HG03025 (cell line): ENCODE data around the gene RIPPLY1.
"Not testable (repeated sequence)": the region's sequence is repeated elsewhere in the genome, so short reads cannot be mapped to it uniquely, and the experiment has no call there.

Experiments used
- ATAC-seq: cut with Tn5 transposase; IDR thresholded peaks from one replicate; pipeline ENCODE4 v1.9.1; 2021; ENCODE audit warnings: mild to moderate bottlenecking, moderate library complexity; ENCODE audit not compliant: unreplicated experiment, low FRiP score

The RIPPLY1 gene

GRCh38 chrX:106917830-106918500 is 14.8 kb upstream of the RIPPLY1 start:
- ATAC-seq = no peak

- ATAC-seq = no peak
Measured at GRCh38 chrX:106912864-106913263, 9.7 kb upstream of the RIPPLY1 start.

GRCh38 chrX:106906361-106906760 is 3.2 kb upstream of the RIPPLY1 start:
- no peak for ATAC-seq

DNA sequence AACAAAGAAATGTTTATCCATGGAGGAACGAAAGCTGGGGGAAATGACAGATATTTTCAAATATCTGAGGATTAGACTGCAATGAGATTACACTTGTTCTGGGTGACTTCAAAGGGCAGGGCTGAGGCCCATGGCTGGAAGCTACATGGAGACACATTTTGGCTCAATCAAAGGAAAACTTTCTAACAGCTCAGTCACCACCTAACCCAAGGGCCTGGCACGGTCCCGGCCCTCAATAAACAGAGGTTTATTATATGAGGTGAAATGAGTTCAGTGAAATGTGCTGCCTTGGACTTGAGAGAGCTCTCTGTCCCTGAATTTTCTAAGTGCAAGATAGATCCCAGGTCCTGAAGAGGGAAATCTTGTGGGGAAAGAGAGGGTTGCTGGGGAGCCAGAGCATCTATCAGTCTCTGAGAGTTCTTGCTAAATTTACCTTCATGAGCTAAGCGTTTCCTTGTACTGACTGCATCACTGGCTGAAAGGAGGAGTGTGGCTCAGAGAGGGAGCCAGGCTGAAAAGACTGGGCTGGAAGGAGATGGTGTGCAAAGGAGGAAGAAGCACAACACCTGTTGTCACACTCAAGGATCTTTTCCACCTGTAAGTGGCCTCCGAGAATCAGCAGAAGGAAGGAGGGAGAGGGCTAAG is 2.0 kb upstream of the RIPPLY1 start:
- ATAC-seq = no peak

GRCh38 chrX:106903856-106904528 is 851 bp upstream of the RIPPLY1 start:
- no peak for ATAC-seq

DNA sequence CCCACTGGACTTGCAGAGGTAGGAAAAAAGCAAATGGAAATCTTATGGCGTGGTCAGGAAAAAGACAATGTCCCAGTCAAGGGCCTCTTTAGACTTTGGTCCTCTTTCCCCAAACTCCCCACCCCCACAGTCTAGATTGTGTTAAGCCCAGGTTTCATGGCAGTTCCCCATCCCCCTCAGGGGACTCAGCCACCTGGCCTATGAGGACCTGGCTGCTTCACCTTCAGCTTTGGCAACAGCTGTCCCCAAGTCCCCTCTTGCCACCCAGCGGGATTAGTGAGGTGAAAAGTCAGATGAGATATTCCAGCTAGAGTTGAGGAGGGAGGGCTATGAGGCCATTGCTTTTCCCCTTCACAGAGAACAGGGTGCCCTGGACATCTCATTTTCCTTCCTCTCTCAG is 457 bp downstream of the RIPPLY1 start:
- ATAC-seq = no peak

DNA sequence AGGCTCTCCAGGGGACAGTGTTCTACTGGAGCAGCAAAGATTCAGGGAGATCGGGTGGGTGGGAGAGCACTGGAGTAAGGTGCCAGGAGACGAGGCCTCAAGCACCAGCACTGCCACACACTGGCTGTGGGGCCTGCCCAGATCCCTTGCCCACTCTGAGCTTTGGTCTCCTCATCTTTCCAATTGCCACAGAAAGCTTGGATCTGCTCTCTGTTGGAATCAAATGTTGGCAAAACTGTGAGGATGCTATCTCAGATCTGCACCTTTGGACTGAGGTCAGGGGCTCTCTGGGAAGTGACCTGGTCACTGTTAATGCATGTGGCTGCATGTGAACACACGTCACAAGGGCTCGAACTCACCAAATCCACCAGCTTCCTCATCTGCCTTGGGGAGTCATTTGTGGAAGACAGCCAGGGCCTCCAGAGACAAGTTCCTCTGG is 1.3 kb downstream of the RIPPLY1 start:
- no peak for ATAC-seq

- ATAC-seq = no peak
Measured at GRCh38 chrX:106901341-106901740, 1.8 kb downstream of the RIPPLY1 start.

GRCh38 chrX:106899841-106900240 is 3.3 kb downstream of the RIPPLY1 start:
- no peak for ATAC-seq

GRCh38 chrX:106899276-106899675 is 3.9 kb downstream of the RIPPLY1 start:
- ATAC-seq = no peak

GRCh38 chrX:106898462-106898861 is 4.7 kb downstream of the RIPPLY1 start:
- ATAC-seq = peak; percentile 60

GRCh38 chrX:106897259-106897658 is 5.9 kb downstream of the RIPPLY1 start:
- ATAC-seq = no peak

- no peak for ATAC-seq
Measured at GRCh38 chrX:106894978-106895452, 8.1 kb downstream of the RIPPLY1 start.

GRCh38 chrX:106894392-106894909 is 8.7 kb downstream of the RIPPLY1 start:
- no peak for ATAC-seq

DNA sequence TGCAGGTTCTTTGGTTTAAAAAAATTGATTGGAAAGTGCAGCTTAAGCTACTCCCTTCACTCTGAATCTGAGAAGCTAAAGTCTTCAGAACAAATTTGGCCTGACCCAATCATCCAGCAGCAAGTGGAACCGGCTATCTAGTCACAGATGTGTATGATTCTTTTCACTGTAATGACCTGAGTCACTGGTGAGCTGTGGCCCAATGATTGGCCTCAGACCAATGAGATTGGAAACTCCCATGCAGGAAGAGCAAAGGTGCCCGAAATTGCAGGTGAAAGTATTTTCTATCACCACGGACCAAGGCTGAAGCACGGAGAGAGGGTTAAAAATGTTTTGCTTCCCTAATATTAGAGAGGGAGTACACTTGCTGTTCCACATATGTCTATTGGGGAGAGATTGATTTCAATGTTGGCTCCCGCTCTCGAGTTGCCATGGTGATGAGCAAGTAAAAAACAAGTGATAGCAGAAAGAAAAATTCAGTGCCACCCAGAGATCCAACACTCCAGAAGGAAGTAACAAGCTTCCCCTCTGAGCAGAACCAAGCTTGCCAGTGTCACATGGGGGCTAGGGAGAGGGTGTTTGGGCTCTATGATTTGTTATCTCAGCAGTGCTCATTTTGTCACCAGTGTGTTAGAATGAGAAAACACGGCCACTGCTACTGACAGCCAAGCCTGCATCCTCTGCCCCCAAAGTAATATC is 11.2 kb downstream of the RIPPLY1 start:
- no peak for ATAC-seq

DNA sequence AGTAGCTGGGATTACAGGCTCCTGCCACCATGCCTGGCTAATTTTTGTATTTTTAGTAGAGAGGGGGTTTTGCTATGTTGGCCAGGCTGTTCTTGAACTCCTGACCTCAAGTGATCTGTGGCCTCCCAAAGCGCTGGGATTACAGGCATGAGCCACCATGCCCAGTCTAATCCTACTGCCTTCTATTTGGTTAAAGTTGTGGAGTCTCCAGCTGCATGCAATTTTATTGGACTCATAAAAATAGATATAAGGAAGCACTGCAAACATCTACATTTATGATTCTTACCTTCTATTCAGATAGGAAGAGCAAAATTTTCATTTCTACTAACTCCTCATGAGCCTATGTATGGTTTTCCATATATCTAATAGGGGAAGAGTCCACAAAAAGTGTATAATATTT is 13.7 kb downstream of the RIPPLY1 start:
- ATAC-seq = no peak

GRCh38 chrX:106875151-106875550 is 28.0 kb downstream of the RIPPLY1 start:
- ATAC-seq = no peak

DNA sequence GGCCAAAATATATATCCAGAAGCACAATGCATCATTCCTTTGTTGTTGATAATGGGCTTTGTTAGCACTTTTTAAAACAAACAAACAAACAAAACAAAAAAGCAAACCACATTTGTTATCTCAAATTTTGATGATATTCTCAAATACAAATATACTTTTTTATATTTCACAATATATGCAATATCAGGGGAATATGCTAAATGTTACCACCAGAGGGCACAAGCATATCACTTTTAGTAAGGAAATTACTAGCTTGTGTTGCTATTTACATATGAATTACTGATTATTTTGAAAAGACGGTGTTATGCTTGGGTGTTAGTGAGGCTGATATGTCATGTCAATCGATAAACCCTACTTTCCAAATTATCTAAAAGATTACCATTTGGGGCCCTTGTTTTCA is 29.1 kb downstream of the RIPPLY1 start:
- no peak for ATAC-seq

- ATAC-seq = not testable (repeated sequence)
Measured at GRCh38 chrX:106872796-106873195, 30.3 kb downstream of the RIPPLY1 start.

- no peak for ATAC-seq
Measured at GRCh38 chrX:106863697-106864096, 39.4 kb downstream of the RIPPLY1 start.
